ENCODE measurements around the gene KLHL35. TPM values are rescaled to one million over a fixed set of nuclear protein-coding genes. Genes with fewer than 3 reads are reported as not detected.

The KLHL35 gene
- total RNA-seq, 2 experiments from 2014 or later = 0.21 to 0.58 TPM

GRCh38 chr11:75402002-75402773, 30.8 kb downstream of the KLHL35 start:
- peaks cover 75% of the 10 kb centered on the region for H3K36me3 Mint-ChIP-seq
- H3K27me3 Mint-ChIP-seq = peaks cover 4% of the 10 kb centered on the region
- DNase-seq = no peak
- H3K4me3 Mint-ChIP-seq = peak overlapping the region; percentile 94
- peak overlapping the region; percentile 97 for H3K27ac Mint-ChIP-seq
- peaks cover 50% of the 10 kb centered on the region for H3K4me1 Mint-ChIP-seq
- no peaks in the 10 kb centered on the region for H3K9me3 Mint-ChIP-seq

- Mint-ChIP-seq H3K9me3 (no peaks in the 10 kb centered on the region), H3K4me3 (peak overlapping the region; percentile 94), H3K36me3 (peaks cover 57% of the 10 kb centered on the region), H3K27me3 (peaks cover 4% of the 10 kb centered on the region), H3K27ac (peak overlapping the region; percentile 97), H3K4me1 (peaks cover 40% of the 10 kb centered on the region)
- DNase-seq = no peak
Observed at GRCh38 chr11:75400146-75400865, 32.7 kb downstream of the KLHL35 start.

GRCh38 chr11:75399344-75400145, 33.5 kb downstream of the KLHL35 start, which contains the start of gene RPS3:
TSS of gene RPS3 (plus strand) at chr11:75399518. CDS start at chr11:75399548, 30 bp downstream.
- DNase-seq = peak; percentile 88
- peaks cover 53% of the 10 kb centered on the region for H3K36me3 Mint-ChIP-seq
- H3K4me1 Mint-ChIP-seq = peaks cover 39% of the 10 kb centered on the region
- peak within 1 kb of the TSS; percentile 97 for H3K27ac Mint-ChIP-seq
- H3K9me3 Mint-ChIP-seq = no peaks in the 10 kb centered on the region
- H3K4me3 Mint-ChIP-seq = peak within 1 kb of the TSS; percentile 94
- peaks cover 4% of the 10 kb centered on the region for H3K27me3 Mint-ChIP-seq

GRCh38 chr11:75398906-75399305, 34.1 kb downstream of the KLHL35 start:
- peak overlapping the region; percentile 94 for H3K4me3 Mint-ChIP-seq
- no peak for DNase-seq
- peaks cover 34% of the 10 kb centered on the region for H3K4me1 Mint-ChIP-seq
- H3K36me3 Mint-ChIP-seq = peaks cover 47% of the 10 kb centered on the region
- peaks cover 4% of the 10 kb centered on the region for H3K27me3 Mint-ChIP-seq
- no peaks in the 10 kb centered on the region for H3K9me3 Mint-ChIP-seq
- H3K27ac Mint-ChIP-seq = peak overlapping the region; percentile 97

- Mint-ChIP-seq H3K4me3 (no peak overlapping the region), H3K27ac (no peak overlapping the region), H3K4me1 (peaks cover 6% of the 10 kb centered on the region), H3K36me3 (peaks cover under 1% of the 10 kb centered on the region), H3K9me3 (no peaks in the 10 kb centered on the region), H3K27me3 (peaks cover 1% of the 10 kb centered on the region)
- DNase-seq = no peak
Observed at GRCh38 chr11:75394085-75394840, 38.7 kb downstream of the KLHL35 start.

DNA sequence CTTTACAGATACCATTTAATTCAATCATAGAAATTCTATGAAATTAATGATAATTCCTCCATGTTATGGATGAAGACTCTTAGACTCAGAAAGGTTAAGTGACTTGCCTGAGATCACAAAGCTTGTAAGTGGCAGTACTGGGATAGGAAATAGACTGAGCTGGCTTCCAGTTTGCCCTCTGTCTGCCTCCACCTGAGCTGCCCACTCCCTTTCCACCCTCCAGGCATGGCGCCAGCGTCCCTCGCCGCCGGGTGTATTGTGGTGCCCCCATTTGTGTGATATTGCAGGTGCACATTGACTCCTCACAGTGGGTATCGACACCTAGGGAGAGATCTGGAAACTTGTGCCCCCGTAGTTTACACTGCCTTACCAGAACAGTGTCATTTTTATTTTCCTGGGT, 43.1 kb downstream of the KLHL35 start:
- Mint-ChIP-seq H3K27ac (no peak overlapping the region), H3K27me3 (no peaks in the 10 kb centered on the region), H3K9me3 (no peaks in the 10 kb centered on the region), H3K36me3 (no peaks in the 10 kb centered on the region), H3K4me1 (peaks cover 2% of the 10 kb centered on the region), H3K4me3 (no peak overlapping the region)
- DNase-seq = no peak

- no peak for DNase-seq
- Mint-ChIP-seq H3K36me3 (no peaks in the 10 kb centered on the region), H3K4me3 (no peak overlapping the region), H3K4me1 (peaks cover 6% of the 10 kb centered on the region), H3K9me3 (no peaks in the 10 kb centered on the region), H3K27me3 (no peaks in the 10 kb centered on the region), H3K27ac (no peak overlapping the region)
Observed at GRCh38 chr11:75389276-75389605, 43.8 kb downstream of the KLHL35 start.

DNA sequence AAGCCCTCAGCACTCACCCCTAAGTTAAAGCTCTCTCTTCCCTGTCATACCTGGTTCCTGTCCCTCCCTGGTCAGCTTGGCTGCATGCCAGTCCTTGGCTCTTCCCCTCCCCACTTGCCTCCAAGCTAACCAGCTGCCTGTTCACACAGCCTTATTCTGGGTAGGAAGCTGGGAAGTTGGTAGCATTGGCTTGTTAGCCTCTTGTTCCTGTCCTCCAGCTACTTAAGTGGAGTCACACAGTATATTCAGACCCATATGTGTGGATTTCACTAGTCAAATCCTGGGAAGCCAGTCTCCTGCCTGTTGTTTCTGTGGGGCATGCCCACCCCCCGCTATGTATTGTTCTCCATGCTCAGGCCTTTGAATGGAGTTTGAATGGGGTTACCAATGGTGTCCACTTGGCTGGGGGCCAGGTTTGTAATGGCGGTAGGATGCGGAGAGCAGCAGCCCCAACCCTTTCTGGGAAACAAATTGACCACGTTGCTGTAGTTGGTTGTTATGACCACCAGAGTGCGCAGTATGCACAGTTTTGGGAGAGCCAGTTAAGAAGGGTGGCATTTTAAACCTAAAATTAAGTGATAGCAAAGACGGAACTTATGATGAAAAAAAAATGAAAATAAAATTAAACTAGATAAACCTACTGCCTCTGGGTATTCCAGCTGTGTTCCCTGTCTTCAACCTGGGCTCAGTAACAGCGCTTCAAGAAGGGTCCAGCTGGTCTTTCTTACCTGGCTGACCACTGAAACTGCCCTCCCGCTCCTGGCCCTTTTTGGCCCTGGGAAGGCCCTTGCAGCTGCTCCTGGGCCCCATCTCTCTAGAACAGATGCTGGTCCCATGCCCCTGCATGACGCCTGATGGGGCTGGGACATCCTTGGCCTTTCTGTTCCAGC, 44.4 kb downstream of the KLHL35 start:
- H3K27me3 Mint-ChIP-seq = no peaks in the 10 kb centered on the region
- no peaks in the 10 kb centered on the region for H3K9me3 Mint-ChIP-seq
- peak; percentile 71 for DNase-seq
- H3K27ac Mint-ChIP-seq = no peak overlapping the region
- no peak overlapping the region for H3K4me3 Mint-ChIP-seq
- peaks cover 9% of the 10 kb centered on the region for H3K4me1 Mint-ChIP-seq
- H3K36me3 Mint-ChIP-seq = no peaks in the 10 kb centered on the region

DNA sequence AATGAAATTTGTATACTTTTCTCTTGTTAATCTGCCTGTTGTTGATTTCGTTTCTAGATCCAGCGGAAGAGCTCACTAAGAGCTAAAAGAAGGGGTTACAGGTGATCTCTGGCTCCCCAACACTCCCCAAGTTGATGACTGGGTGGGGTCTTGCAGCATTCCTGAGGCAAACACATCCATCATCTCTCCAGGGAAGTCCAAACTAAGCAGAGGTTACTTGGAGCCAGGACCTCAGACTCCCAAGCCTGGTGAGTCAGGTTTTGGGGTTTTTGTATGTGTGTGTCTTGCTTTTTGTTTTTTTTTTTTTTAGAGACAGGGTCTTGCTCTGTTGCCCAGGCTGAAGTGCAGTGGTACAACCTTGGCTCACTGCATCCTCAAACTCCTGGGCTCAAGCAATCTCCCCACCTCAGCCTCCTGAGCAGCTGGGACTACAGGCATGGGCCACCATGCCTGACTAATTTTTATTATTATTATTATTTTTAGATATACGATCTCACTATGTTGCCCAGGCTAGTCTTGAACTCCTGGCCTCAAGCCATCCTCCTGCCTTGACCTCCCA, 45.2 kb downstream of the KLHL35 start:
- no peak overlapping the region for H3K4me3 Mint-ChIP-seq
- no peaks in the 10 kb centered on the region for H3K36me3 Mint-ChIP-seq
- H3K9me3 Mint-ChIP-seq = no peaks in the 10 kb centered on the region
- H3K27ac Mint-ChIP-seq = no peak overlapping the region
- DNase-seq = no peak
- no peaks in the 10 kb centered on the region for H3K27me3 Mint-ChIP-seq
- peaks cover 16% of the 10 kb centered on the region for H3K4me1 Mint-ChIP-seq

DNA sequence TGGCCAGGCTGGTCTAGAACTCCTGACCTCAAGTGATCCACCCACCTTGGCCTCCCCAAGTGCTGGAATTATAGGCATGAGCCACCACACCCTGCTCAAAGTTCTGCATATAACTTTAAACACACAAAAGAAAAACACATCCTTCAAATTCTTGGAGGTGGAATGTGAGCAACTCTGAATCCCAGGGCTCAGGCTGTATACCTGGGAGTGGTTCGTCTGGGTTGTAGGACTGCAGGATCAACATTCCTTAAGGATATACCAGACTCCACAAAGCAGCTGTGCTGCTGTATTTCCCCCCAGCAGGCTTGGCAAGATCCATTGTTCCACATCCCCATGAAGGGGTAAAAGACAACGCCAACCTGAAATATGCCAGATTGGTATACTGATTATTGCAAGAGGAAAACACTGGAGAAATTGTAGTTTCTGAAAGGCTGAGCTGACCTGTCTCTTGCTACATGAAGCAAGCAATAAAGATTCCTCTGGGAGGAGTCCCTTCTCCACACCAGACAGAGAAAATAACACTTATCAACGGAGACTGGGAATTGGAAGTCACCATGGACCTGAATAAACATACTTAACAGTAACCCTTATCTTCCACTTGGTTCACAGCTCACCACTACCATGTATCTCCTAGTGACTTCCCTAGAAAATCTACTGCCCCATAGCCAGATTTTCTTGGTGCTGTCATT, 45.9 kb downstream of the KLHL35 start:
- H3K9me3 Mint-ChIP-seq = no peaks in the 10 kb centered on the region
- H3K4me3 Mint-ChIP-seq = no peak overlapping the region
- no peak for DNase-seq
- H3K36me3 Mint-ChIP-seq = no peaks in the 10 kb centered on the region
- H3K27ac Mint-ChIP-seq = no peak overlapping the region
- H3K4me1 Mint-ChIP-seq = peaks cover 16% of the 10 kb centered on the region
- no peaks in the 10 kb centered on the region for H3K27me3 Mint-ChIP-seq

GRCh38 chr11:75384438-75385080, 48.4 kb downstream of the KLHL35 start:
- H3K27ac Mint-ChIP-seq = peak overlapping the region; percentile 62
- DNase-seq = peak; percentile 78
- peak overlapping the region; percentile 59 for H3K4me3 Mint-ChIP-seq
- no peaks in the 10 kb centered on the region for H3K36me3 Mint-ChIP-seq
- H3K9me3 Mint-ChIP-seq = no peaks in the 10 kb centered on the region
- H3K27me3 Mint-ChIP-seq = no peaks in the 10 kb centered on the region
- peaks cover 16% of the 10 kb centered on the region for H3K4me1 Mint-ChIP-seq

GRCh38 chr11:75383246-75383645, 49.8 kb downstream of the KLHL35 start:
- DNase-seq = peak; percentile 24
- no peak overlapping the region for H3K4me3 Mint-ChIP-seq
- H3K4me1 Mint-ChIP-seq = peaks cover 16% of the 10 kb centered on the region
- H3K27ac Mint-ChIP-seq = peak overlapping the region; percentile 23
- no peaks in the 10 kb centered on the region for H3K27me3 Mint-ChIP-seq
- H3K9me3 Mint-ChIP-seq = no peaks in the 10 kb centered on the region
- no peaks in the 10 kb centered on the region for H3K36me3 Mint-ChIP-seq

All from activated naive CD8-positive, alpha-beta T cell treated with anti-CD3 and anti-CD28 coated beads for 36 hours (primary cell).